Esophagus squamous epithelium (tissue), 4 donors: ENCODE data around the gene MAP6.

Source experiments
- CTCF ChIP-seq, 6 experiments: fragments of 450-650 bp in 4 of 6; fragments of 200-600 bp in 2 of 6; sonication (generic) in 2 of 6; IDR thresholded peaks; one replicate each; pipeline ENCODE4 v1.5.1; 2016 to 2019; ENCODE audit warnings: antibody characterized with exemption in 6 of 6, mild to moderate bottlenecking in 4 of 6, moderate library complexity in 4 of 6
- POLR2A ChIP-seq, 4 donors: fragments of 450-650 bp; IDR thresholded peaks; one replicate each; pipeline ENCODE4 v1.6.1; 2017; ENCODE audit warnings: antibody characterized with exemption in 4 of 4, mild to moderate bottlenecking in 4 of 4, moderate library complexity in 3 of 4

GRCh38 chr11:75715688-75716087 is 46.9 kb upstream of the MAP6 start:
- TF ChIP-seq CTCF (IDR thresholded peaks at IDR 0.05) = no peak
- no peak for TF ChIP-seq POLR2A (IDR thresholded peaks at IDR 0.05)
